Measurements from ENCODE around the gene GRID1.

GRID1 gene

DNA sequence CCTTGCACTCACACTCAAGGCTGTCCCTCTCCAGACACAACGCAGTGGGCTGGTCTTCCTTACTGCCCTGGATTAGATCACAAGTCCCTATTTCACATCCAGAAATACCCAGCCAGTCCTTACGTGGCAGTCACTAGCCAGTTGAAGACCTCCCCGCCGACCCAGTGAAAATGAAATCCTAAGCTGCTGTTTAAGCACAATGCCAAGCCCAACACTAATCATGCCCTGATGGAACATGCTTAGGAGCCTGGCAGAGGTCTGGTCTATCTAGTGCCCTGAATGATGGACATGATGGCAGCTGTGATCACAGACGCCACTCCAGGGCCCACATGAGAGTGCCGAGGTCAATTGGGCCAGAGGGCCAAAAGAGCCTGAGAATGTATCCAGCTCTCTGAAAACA, 389.0 kb downstream of the GRID1 start:
- H3K36me3 ChIP-seq (ENCODE audit: insufficient read depth, low read length) = no peaks in the 10 kb centered on the region
- no peak for TF ChIP-seq EZH2 (IDR thresholded peaks at IDR 0.05)
- TF ChIP-seq POLR2AphosphoS5 (IDR thresholded peaks at IDR 0.05; ENCODE audit: borderline replicate concordance, low read depth, low read length) = no peak
- no peak for TF ChIP-seq FOXP2 (optimal IDR thresholded peaks at IDR 0.05; ENCODE audit: control extremely low read depth, extremely low read length, insufficient read depth)
- no peak overlapping the region for H3K27ac ChIP-seq
- DNase-seq (ENCODE audit: low read depth, low spot score) = no peak
- H3K9me3 ChIP-seq (ENCODE audit: low read depth, low read length) = no peaks in the 10 kb centered on the region
- no peak overlapping the region for H3K9ac ChIP-seq (ENCODE audit: insufficient read length)
- H3K4me3 ChIP-seq = no peak overlapping the region

DNA sequence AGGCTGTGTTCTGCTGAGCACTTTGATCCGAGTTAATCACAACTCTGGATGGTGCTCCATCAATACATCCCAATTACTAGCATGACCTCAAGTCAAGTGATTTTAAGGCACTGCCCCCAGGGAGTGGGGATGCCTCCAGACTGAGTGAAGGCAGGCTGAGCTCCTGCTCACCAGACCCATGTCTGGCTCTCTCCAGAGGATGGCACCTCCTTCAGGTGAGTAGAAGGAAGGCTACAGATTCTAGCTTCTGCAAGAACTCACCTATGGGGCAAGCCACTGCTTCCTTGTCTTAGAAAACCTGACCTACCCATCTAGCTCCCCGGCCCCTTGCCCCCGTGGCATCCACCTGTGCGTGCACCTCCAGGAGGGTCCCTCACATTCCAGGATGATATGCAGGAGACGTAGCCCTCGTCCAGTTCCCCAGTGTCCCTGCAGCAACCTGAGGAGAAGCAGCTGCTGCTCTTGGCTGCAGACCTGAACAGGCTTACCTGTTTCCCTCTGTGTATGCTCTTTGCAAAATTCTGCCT, 390.3 kb downstream of the GRID1 start:
- no peak for DNase-seq (ENCODE audit: low read depth, low spot score)

DNA sequence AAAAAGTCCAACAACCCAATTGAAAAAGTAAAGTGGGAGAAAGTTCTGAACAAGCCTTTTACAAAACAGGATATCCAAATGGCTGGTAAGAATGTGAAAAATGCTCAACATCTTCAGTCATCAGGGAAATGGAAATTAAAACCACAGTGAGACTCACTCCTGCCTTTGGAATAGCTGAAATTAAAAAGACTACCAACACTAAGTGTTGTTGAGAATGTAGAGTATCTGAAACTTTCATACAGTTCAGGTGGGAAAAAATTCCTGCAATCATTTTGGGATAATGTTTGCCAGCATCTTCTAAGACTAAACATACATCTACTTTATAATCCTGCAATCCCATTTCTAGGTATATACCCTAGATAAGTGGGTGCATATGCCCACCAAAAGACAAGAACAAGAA, 395.1 kb downstream of the GRID1 start:
- Histone ChIP-seq H3K27ac (no peak overlapping the region), H3K36me3 (ENCODE audit: insufficient read depth, low read length) (no peaks in the 10 kb centered on the region), H3K4me3 (no peak overlapping the region), H3K9me3 (ENCODE audit: low read depth, low read length) (no peaks in the 10 kb centered on the region), H3K9ac (ENCODE audit: insufficient read length) (no peak overlapping the region)
- DNase-seq (ENCODE audit: low read depth, low spot score) = no peak
- TF ChIP-seq POLR2AphosphoS5 (IDR thresholded peaks at IDR 0.05; ENCODE audit: borderline replicate concordance, low read depth, low read length) = no peak

More for the DNA sequence above, 390.3 kb downstream of the GRID1 start:
- Histone ChIP-seq H3K9me3 (ENCODE audit: low read depth, low read length) (no peaks in the 10 kb centered on the region), H3K9ac (ENCODE audit: insufficient read length) (no peak overlapping the region), H3K36me3 (ENCODE audit: insufficient read depth, low read length) (no peaks in the 10 kb centered on the region), H3K27ac (no peak overlapping the region), H3K4me3 (no peak overlapping the region)
- no peak for TF ChIP-seq EZH2 (IDR thresholded peaks at IDR 0.05)
- TF ChIP-seq FOXP2 (optimal IDR thresholded peaks at IDR 0.05; ENCODE audit: control extremely low read depth, extremely low read length, insufficient read depth) = no peak
- TF ChIP-seq POLR2AphosphoS5 (IDR thresholded peaks at IDR 0.05; ENCODE audit: borderline replicate concordance, low read depth, low read length) = no peak

DNA sequence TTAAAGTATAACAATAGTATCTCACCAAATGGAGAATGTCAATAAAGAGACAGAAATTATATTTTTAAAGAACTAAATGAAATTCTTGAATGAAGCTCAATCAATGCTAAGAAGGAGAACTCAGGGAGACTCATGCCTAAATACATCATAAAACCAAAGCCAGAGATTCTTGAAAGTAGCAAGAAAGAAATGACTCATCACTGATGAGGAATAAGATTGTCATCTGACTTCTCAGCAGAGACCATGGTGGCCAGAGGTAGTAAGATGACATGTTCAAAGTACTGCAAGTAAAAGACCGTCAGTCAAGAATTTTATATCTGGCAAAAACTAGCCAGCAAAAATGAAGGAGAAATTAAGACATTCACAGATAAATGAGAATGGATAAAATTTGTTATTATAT, 399.0 kb downstream of the GRID1 start:
- no peak for TF ChIP-seq EZH2 (IDR thresholded peaks at IDR 0.05)
- TF ChIP-seq FOXP2 (optimal IDR thresholded peaks at IDR 0.05; ENCODE audit: control extremely low read depth, extremely low read length, insufficient read depth) = no peak
- no peak for TF ChIP-seq POLR2AphosphoS5 (IDR thresholded peaks at IDR 0.05; ENCODE audit: borderline replicate concordance, low read depth, low read length)
- Histone ChIP-seq H3K27ac (no peak overlapping the region), H3K4me3 (no peak overlapping the region), H3K9me3 (ENCODE audit: low read depth, low read length) (no peaks in the 10 kb centered on the region), H3K9ac (ENCODE audit: insufficient read length) (no peak overlapping the region), H3K36me3 (ENCODE audit: insufficient read depth, low read length) (no peaks in the 10 kb centered on the region)
- no peak for DNase-seq (ENCODE audit: low read depth, low spot score)

DNA sequence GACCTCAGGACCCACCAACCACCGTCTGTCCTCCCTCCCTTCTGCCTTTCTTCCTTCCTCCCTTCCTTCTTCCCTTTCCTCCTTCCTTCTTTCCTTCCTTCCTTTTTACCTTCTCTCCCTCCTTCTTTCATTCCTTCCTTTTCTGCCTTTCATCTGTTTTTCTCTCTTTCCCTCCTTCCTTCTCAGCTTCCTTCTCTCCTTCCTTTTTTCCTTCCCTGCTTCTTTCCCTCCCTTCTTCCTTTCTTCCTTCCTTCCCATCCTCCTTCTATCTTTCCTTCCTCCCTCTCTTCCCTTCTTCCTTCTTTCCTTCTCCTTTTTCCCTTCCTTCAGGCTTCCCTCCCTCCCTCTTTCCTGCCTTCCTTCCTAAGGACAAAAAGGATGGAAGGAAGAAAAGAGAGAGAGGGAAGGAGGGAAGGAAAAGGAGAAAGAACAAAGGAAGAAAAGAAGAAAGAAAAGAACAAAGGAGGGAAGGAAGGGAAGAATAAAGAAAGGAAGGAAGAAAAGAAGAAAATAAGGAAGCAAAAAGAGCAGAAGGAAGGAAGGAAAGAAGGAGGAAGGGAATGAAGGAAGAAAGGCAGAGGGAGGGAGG, 405.0 kb downstream of the GRID1 start:
- Histone ChIP-seq H3K36me3 (ENCODE audit: insufficient read depth, low read length) (no peaks in the 10 kb centered on the region), H3K9me3 (ENCODE audit: low read depth, low read length) (no peaks in the 10 kb centered on the region), H3K27ac (no peak overlapping the region), H3K9ac (ENCODE audit: insufficient read length) (no peak overlapping the region), H3K4me3 (no peak overlapping the region)
- no peak for DNase-seq (ENCODE audit: low read depth, low spot score)
- TF ChIP-seq POLR2AphosphoS5 (IDR thresholded peaks at IDR 0.05; ENCODE audit: borderline replicate concordance, low read depth, low read length) (no peak), EZH2 (IDR thresholded peaks at IDR 0.05) (no peak), FOXP2 (optimal IDR thresholded peaks at IDR 0.05; ENCODE audit: control extremely low read depth, extremely low read length, insufficient read depth) (no peak)

DNA sequence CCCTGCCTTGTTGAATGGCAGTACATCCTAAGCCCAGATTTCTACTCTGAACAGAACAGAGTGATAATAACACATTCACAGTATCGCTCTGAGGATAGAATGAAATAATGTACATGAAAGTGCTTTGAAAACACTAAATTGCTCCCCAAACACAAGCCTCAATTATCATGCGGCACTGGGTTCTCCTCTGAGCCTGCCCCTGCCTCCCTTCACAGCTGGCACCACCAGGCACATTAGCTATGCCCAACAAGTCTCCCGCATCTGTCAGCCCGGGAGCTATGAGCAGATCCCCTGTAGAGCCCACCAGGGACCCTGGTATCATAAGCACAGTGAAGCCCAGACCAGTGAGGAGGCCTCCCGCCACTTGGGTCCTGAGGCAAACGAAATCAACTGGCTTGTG, 405.5 kb downstream of the GRID1 start:
- TF ChIP-seq EZH2 (IDR thresholded peaks at IDR 0.05) (no peak), POLR2AphosphoS5 (IDR thresholded peaks at IDR 0.05; ENCODE audit: borderline replicate concordance, low read depth, low read length) (no peak), FOXP2 (optimal IDR thresholded peaks at IDR 0.05; ENCODE audit: control extremely low read depth, extremely low read length, insufficient read depth) (no peak)

DNA sequence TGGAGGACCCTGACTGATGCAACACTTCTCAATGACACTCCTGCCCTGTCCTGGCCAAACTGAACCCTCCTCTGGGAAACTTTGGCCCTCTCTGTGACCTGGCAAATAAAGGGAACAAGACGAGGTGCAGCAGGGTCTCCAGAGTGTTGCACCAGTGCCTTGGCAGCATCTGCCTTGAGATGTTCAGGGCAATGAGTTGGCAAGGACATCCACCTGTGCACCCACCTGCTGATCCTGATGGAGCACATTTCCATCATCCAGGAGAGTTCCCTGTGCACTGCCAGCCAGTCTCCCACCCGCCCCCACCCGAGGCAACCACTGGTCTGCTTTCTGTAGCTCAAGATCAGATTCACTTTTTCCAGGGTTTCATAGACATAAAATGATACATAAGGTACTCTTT, 407.4 kb downstream of the GRID1 start:
- Histone ChIP-seq H3K27ac (no peak overlapping the region), H3K36me3 (ENCODE audit: insufficient read depth, low read length) (no peaks in the 10 kb centered on the region), H3K9ac (ENCODE audit: insufficient read length) (no peak overlapping the region), H3K4me3 (no peak overlapping the region), H3K9me3 (ENCODE audit: low read depth, low read length) (no peaks in the 10 kb centered on the region)
- DNase-seq (ENCODE audit: low read depth, low spot score) = no peak
- TF ChIP-seq FOXP2 (optimal IDR thresholded peaks at IDR 0.05; ENCODE audit: control extremely low read depth, extremely low read length, insufficient read depth) = no peak

More for the DNA sequence above, 405.5 kb downstream of the GRID1 start:
- DNase-seq (ENCODE audit: low read depth, low spot score) = no peak
- no peaks in the 10 kb centered on the region for H3K9me3 ChIP-seq (ENCODE audit: low read depth, low read length)
- H3K9ac ChIP-seq (ENCODE audit: insufficient read length) = no peak overlapping the region
- H3K27ac ChIP-seq = no peak overlapping the region
- H3K4me3 ChIP-seq = no peak overlapping the region
- no peaks in the 10 kb centered on the region for H3K36me3 ChIP-seq (ENCODE audit: insufficient read depth, low read length)

DNA sequence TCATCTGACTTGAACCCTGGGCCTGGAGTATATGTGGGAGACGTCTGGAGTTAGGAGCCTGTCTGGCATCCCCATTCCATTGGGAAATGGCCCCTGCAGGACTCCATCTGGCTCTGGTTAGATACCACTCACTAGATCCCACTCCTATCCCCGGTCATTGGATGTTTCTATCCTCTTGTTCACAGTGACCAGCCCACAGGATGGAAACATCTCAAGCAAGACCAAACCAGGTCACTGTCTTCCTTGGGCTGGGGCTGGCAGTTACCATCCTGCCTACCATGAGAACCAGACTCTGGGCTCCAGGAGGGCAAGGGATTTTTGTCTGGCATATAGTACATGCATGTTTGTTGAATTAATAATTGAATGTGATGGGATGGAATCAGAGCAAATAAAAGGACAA, 415.7 kb downstream of the GRID1 start:
- Histone ChIP-seq H3K27ac (no peak overlapping the region), H3K9ac (ENCODE audit: insufficient read length) (no peak overlapping the region), H3K36me3 (ENCODE audit: insufficient read depth, low read length) (no peaks in the 10 kb centered on the region), H3K4me3 (no peak overlapping the region), H3K9me3 (ENCODE audit: low read depth, low read length) (no peaks in the 10 kb centered on the region)
- TF ChIP-seq FOXP2 (optimal IDR thresholded peaks at IDR 0.05; ENCODE audit: control extremely low read depth, extremely low read length, insufficient read depth) = no peak
- TF ChIP-seq POLR2AphosphoS5 (IDR thresholded peaks at IDR 0.05; ENCODE audit: borderline replicate concordance, low read depth, low read length) = no peak
- no peak for TF ChIP-seq EZH2 (IDR thresholded peaks at IDR 0.05)
- DNase-seq (ENCODE audit: low read depth, low spot score) = no peak

DNA sequence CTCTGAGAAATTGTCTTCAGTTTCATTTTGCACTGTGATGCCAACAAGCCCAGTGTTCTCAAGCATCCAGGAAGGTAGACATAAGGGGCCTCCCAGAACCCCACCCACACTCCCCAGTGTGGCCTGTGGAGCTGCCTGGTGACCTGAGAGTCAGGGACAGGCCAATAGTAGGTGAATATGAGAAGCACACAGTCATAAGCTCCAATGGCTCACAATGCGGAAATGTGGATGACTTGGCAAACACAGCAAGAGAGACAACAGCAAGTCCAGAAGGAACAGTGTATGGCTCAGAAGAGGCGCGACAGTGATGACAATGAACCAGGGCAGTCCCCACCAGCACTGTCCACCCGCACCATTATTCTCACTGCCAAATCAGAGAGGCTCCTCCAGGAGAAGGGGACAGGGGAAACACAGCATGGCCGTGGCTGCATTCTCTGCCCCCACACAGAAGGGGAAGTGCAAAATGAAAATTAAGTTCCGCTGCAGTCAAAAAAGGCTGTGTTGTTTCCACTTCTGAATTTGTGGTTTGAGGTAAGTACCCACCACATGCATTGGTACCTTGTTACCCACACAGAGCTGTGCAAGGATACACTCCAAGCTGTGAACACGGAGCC, 419.8 kb downstream of the GRID1 start:
- Histone ChIP-seq H3K36me3 (ENCODE audit: insufficient read depth, low read length) (no peaks in the 10 kb centered on the region), H3K9me3 (ENCODE audit: low read depth, low read length) (no peaks in the 10 kb centered on the region), H3K4me3 (no peak overlapping the region), H3K9ac (ENCODE audit: insufficient read length) (no peak overlapping the region), H3K27ac (no peak overlapping the region)
- no peak for TF ChIP-seq FOXP2 (optimal IDR thresholded peaks at IDR 0.05; ENCODE audit: control extremely low read depth, extremely low read length, insufficient read depth)
- no peak for TF ChIP-seq EZH2 (IDR thresholded peaks at IDR 0.05)
- no peak for TF ChIP-seq POLR2AphosphoS5 (IDR thresholded peaks at IDR 0.05; ENCODE audit: borderline replicate concordance, low read depth, low read length)
- no peak for DNase-seq (ENCODE audit: low read depth, low spot score)
